ENCODE results near the gene ATG5. TPM values are rescaled to one million over a fixed set of nuclear protein-coding genes. Genes with fewer than 3 reads are reported as not detected.
"Not testable (repeated sequence)": the region's sequence is repeated elsewhere in the genome, so short reads cannot be mapped to it uniquely, and the experiment has no call there.

The ATG5 gene
- total RNA-seq, 1 experiment from 2014 or later: 53.7 TPM

- DNase-seq (ENCODE audit: low spot score): no peak
These were observed 170.2 kb downstream of the ATG5 start for GRCh38 chr6:106155219-106155830.

- no peak for DNase-seq (ENCODE audit: low spot score)
These were observed 171.2 kb downstream of the ATG5 start for GRCh38 chr6:106154326-106154725.

- DNase-seq (ENCODE audit: low spot score): no peak
These were observed 172.6 kb downstream of the ATG5 start for GRCh38 chr6:106152952-106153351.

GRCh38 chr6:106152476-106152875, 173.1 kb downstream of the ATG5 start:
- DNase-seq (ENCODE audit: low spot score): not testable (repeated sequence)

- no peak for DNase-seq (ENCODE audit: low spot score)
These were observed 176.0 kb downstream of the ATG5 start for GRCh38 chr6:106149472-106150069.

- no peak for DNase-seq (ENCODE audit: low spot score)
These were observed 178.1 kb downstream of the ATG5 start for GRCh38 chr6:106147476-106147875.

GRCh38 chr6:106146852-106147351, 178.7 kb downstream of the ATG5 start:
- DNase-seq (ENCODE audit: low spot score): no peak

GRCh38 chr6:106145741-106146227, 179.8 kb downstream of the ATG5 start:
- DNase-seq (ENCODE audit: low spot score): no peak

- no peak for DNase-seq (ENCODE audit: low spot score)
These were observed 180.4 kb downstream of the ATG5 start for GRCh38 chr6:106145144-106145543.

GRCh38 chr6:106143665-106144064, 181.9 kb downstream of the ATG5 start:
- no peak for DNase-seq (ENCODE audit: low spot score)

GRCh38 chr6:106142876-106143431, 182.6 kb downstream of the ATG5 start:
- DNase-seq (ENCODE audit: low spot score): no peak

- no peak for DNase-seq (ENCODE audit: low spot score)
These were observed 183.9 kb downstream of the ATG5 start for GRCh38 chr6:106141441-106142237.

GRCh38 chr6:106138151-106138550, 187.4 kb downstream of the ATG5 start:
- DNase-seq (ENCODE audit: low spot score): no peak

GRCh38 chr6:106136845-106137244, 188.7 kb downstream of the ATG5 start:
- DNase-seq (ENCODE audit: low spot score): no peak

- DNase-seq (ENCODE audit: low spot score): no peak
These were observed 189.5 kb downstream of the ATG5 start for GRCh38 chr6:106135911-106136571.

- DNase-seq (ENCODE audit: low spot score): peak; percentile 83
These were observed 190.5 kb downstream of the ATG5 start for GRCh38 chr6:106134906-106135634.

Other genes starting within 250 kb of the ATG5 start
- 0.19 and 0.31 TPM in 2 replicates for gene PRDM1, start 239.4 kb downstream of the ATG5 start, total RNA-seq (2014; rRNA removed; shearing (Covaris generic))
- gene CRYBG1, start 35.0 kb upstream of the ATG5 start, total RNA-seq (2014; rRNA removed; shearing (Covaris generic)): 24.9 and 45.2 TPM in 2 replicates